Neural cell (in vitro differentiated cells): ENCODE results near the gene PRKCA. TPM values are rescaled to one million over a fixed set of nuclear protein-coding genes. Genes with fewer than 3 reads are reported as not detected.
"Not testable (repeated sequence)": the region's sequence is repeated elsewhere in the genome, so short reads cannot be mapped to it uniquely, and the experiment has no call there.

ENCODE experiments used
- H2AFZ ChIP-seq: fragments of 200-600, 300-800 bp; sonication (generic), shearing (Covaris generic); 2 replicates; pipeline ENCODE4 v1.6.0; 2014; ENCODE audit warnings: low read depth, mild to moderate bottlenecking, antibody characterized with exemption, low read length, moderate library complexity
- H3F3A ChIP-seq: fragments of 200-600 bp; shearing (Covaris generic); 2 replicates; pipeline ENCODE4 v1.6.1; 2016; ENCODE audit warnings: mild to moderate bottlenecking, moderate library complexity, mixed read lengths, antibody characterized with exemption, low read length; ENCODE audit not compliant: insufficient read depth, poor library complexity, severe bottlenecking
- H3K27ac ChIP-seq: fragments of 200-600, 300-800 bp; sonication (generic), shearing (Covaris generic); 2 replicates; pipeline ENCODE4 v1.5.1; 2014; ENCODE audit warnings: mild to moderate bottlenecking, low read length, moderate library complexity
- H3K27me3 ChIP-seq: fragments of 300-800, 200-600 bp; sonication (generic), shearing (Covaris generic); 2 replicates; pipeline ENCODE4 v1.6.0; 2014; ENCODE audit warnings: mild to moderate bottlenecking, low read depth, low read length, moderate library complexity; ENCODE audit not compliant: insufficient read depth
- H3K36me3 ChIP-seq: fragments of 300-800, 200-600 bp; sonication (generic), shearing (Covaris generic); 2 replicates; pipeline ENCODE4 v1.5.1; 2014; ENCODE audit warnings: mild to moderate bottlenecking, antibody characterized with exemption, low read length, moderate library complexity; ENCODE audit not compliant: insufficient read depth
- H3K4me2 ChIP-seq: fragments of 300-800, 200-600 bp; sonication (generic), shearing (Covaris generic); 2 replicates; pipeline ENCODE4 v1.6.0; 2014; ENCODE audit warnings: mild to moderate bottlenecking, low read length
- H3K4me3 ChIP-seq: fragments of 300-800, 200-600 bp; sonication (generic), shearing (Covaris generic); 2 replicates; pipeline ENCODE4 v1.5.1; 2014; ENCODE audit warnings: mild to moderate bottlenecking, low read length, moderate library complexity
- H3K79me2 ChIP-seq: fragments of 200-600 bp; shearing (Covaris generic); replicated peaks from 2 replicates; pipeline ENCODE4 v1.6.0; 2014; ENCODE audit warnings: mild to moderate bottlenecking, low read length, moderate library complexity; ENCODE audit not compliant: insufficient read depth
- H3K9ac ChIP-seq: fragments of 300-800, 200-600 bp; sonication (generic), shearing (Covaris generic); 2 replicates; pipeline ENCODE4 v1.6.1; 2016; ENCODE audit warnings: mild to moderate bottlenecking, low read length, mixed read lengths
- H3K9me2 ChIP-seq: fragments of 200-600 bp; shearing (Covaris generic); 2 replicates; pipeline ENCODE4 v1.6.1; 2016; ENCODE audit warnings: mild to moderate bottlenecking, low read length, mixed read lengths; ENCODE audit not compliant: insufficient read depth
- H3K9me3 ChIP-seq: fragments of 200-600, 300-800 bp; sonication (generic), shearing (Covaris generic); 2 replicates; pipeline ENCODE4 v1.6.1; 2016; ENCODE audit warnings: mild to moderate bottlenecking, mixed run types, low read length, moderate library complexity, mixed read lengths
- H4K20me1 ChIP-seq: fragments of 200-600 bp; shearing (Covaris generic); 2 replicates; pipeline ENCODE4 v1.6.1; 2016; ENCODE audit warnings: mild to moderate bottlenecking, mixed run types; ENCODE audit not compliant: insufficient read depth
- EP300 ChIP-seq: fragments of 450-650 bp; conservative IDR thresholded peaks from 2 replicates; pipeline ENCODE4 v1.6.1; 2014; ENCODE audit warnings: antibody characterized with exemption, mild to moderate bottlenecking, moderate library complexity; ENCODE audit not compliant: poor library complexity, severe bottlenecking
- EZH2 ChIP-seq: fragments of 200-600, 300-800 bp; shearing (Covaris generic), sonication (generic); IDR thresholded peaks from 2 replicates; pipeline ENCODE4 v1.6.1; 2014; ENCODE audit warnings: antibody characterized with exemption, low read length, borderline replicate concordance, mild to moderate bottlenecking; ENCODE audit not compliant: insufficient read depth, poor library complexity, severe bottlenecking
- MXI1 ChIP-seq: fragments of 450-650 bp; conservative IDR thresholded peaks from 2 replicates; pipeline ENCODE4 v1.6.1; 2014; ENCODE audit warnings: antibody characterized with exemption, mild to moderate bottlenecking; ENCODE audit not compliant: poor library complexity, severe bottlenecking
- POLR2AphosphoS5 ChIP-seq: IDR thresholded peaks from 2 replicates; pipeline ENCODE4 v1.6.1; 2012
- RAD21 ChIP-seq: fragments of 450-650 bp; conservative IDR thresholded peaks from 2 replicates; pipeline ENCODE4 v1.6.1; 2014; ENCODE audit warnings: antibody characterized with exemption, mild to moderate bottlenecking, moderate library complexity
- REST ChIP-seq: IDR thresholded peaks from 2 replicates; pipeline ENCODE4 v1.6.1; 2012; ENCODE audit warnings: borderline replicate concordance
- SMC3 ChIP-seq: fragments of 450-650 bp; conservative IDR thresholded peaks from 2 replicates; pipeline ENCODE4 v1.6.1; 2014; ENCODE audit warnings: antibody characterized with exemption, mild to moderate bottlenecking, moderate library complexity; ENCODE audit not compliant: poor library complexity
- TAF1 ChIP-seq: IDR thresholded peaks from 2 replicates; pipeline ENCODE4 v1.6.1; 2012; ENCODE audit warnings: low read depth
- polyA plus RNA-seq: library from polyadenylated mRNA; depleted of rRNA; stranded (reverse); fragments of >200 nt; gene quantifications from 2 replicates; pipeline ENCODE4 v1.2.3, GENCODE V29; 2014
- TF ChIP-seq, protein P1 (sequence below): fragments of 450-650 bp; IDR thresholded peaks from 2 replicates; pipeline ENCODE4 v1.5.1; 2014; ENCODE audit warnings: antibody characterized with exemption, mild to moderate bottlenecking, moderate library complexity; ENCODE audit not compliant: poor library complexity, severe bottlenecking

The PRKCA gene
- polyA plus RNA-seq, 1 donor from 2014 or later = 5.9 TPM

GRCh38 chr17:66722341-66722740 is 419.9 kb downstream of the PRKCA start:
- no peak overlapping the region for H2AFZ ChIP-seq

GRCh38 chr17:66724581-66725341 is 422.3 kb downstream of the PRKCA start:
- Histone ChIP-seq H3K27ac (no peak overlapping the region), H3K36me3 (no peaks in the 10 kb centered on the region), H2AFZ (no peak overlapping the region), H3K4me3 (no peak overlapping the region), H3K9me3 (no peaks in the 10 kb centered on the region), H4K20me1 (no peaks in the 10 kb centered on the region), H3K4me2 (no peak overlapping the region), H3K9ac (no peak overlapping the region), H3K79me2 (no peaks in the 10 kb centered on the region), H3K27me3 (no peaks in the 10 kb centered on the region), H3F3A (no peaks in the 10 kb centered on the region), H3K9me2 (no peaks in the 10 kb centered on the region)
- no peak for TF ChIP-seq EP300
- no peak for TF ChIP-seq REST

More at GRCh38 chr17:66722341-66722740, 419.9 kb downstream of the PRKCA start:
- no peaks in the 10 kb centered on the region for H3K27me3 ChIP-seq
- TF ChIP-seq MXI1 = no peak
- no peak for TF ChIP-seq EP300
- TF ChIP-seq POLR2AphosphoS5 = no peak
- TF ChIP-seq, protein P1, sequence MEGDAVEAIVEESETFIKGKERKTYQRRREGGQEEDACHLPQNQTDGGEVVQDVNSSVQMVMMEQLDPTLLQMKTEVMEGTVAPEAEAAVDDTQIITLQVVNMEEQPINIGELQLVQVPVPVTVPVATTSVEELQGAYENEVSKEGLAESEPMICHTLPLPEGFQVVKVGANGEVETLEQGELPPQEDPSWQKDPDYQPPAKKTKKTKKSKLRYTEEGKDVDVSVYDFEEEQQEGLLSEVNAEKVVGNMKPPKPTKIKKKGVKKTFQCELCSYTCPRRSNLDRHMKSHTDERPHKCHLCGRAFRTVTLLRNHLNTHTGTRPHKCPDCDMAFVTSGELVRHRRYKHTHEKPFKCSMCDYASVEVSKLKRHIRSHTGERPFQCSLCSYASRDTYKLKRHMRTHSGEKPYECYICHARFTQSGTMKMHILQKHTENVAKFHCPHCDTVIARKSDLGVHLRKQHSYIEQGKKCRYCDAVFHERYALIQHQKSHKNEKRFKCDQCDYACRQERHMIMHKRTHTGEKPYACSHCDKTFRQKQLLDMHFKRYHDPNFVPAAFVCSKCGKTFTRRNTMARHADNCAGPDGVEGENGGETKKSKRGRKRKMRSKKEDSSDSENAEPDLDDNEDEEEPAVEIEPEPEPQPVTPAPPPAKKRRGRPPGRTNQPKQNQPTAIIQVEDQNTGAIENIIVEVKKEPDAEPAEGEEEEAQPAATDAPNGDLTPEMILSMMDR = no peak
- no peak for TF ChIP-seq SMC3
- TF ChIP-seq EZH2 = no peak
- no peak for TF ChIP-seq REST
- no peak for TF ChIP-seq TAF1
- no peak for TF ChIP-seq RAD21
- no peaks in the 10 kb centered on the region for H3K9me3 ChIP-seq
- no peak overlapping the region for H3K27ac ChIP-seq
- H4K20me1 ChIP-seq = no peaks in the 10 kb centered on the region
- no peaks in the 10 kb centered on the region for H3K9me2 ChIP-seq
- no peak overlapping the region for H3K9ac ChIP-seq
- no peaks in the 10 kb centered on the region for H3K36me3 ChIP-seq
- no peak overlapping the region for H3K4me2 ChIP-seq
- H3F3A ChIP-seq = no peaks in the 10 kb centered on the region
- no peak overlapping the region for H3K4me3 ChIP-seq
- no peaks in the 10 kb centered on the region for H3K79me2 ChIP-seq

GRCh38 chr17:66725438-66725837 is 423.0 kb downstream of the PRKCA start:
- not testable (repeated sequence) for H3K27ac ChIP-seq, H3K9me3 ChIP-seq, H3K9ac ChIP-seq, H3K4me3 ChIP-seq, H3K9me2 ChIP-seq, H2AFZ ChIP-seq, H3K4me2 ChIP-seq, H3K79me2 ChIP-seq, H3K27me3 ChIP-seq, H3K36me3 ChIP-seq, H3F3A ChIP-seq, H4K20me1 ChIP-seq
